NCI-H774 (cell line): Measurements from ENCODE around the gene FAM222B.
"Not testable (repeated sequence)": the region's sequence is repeated elsewhere in the genome, so short reads cannot be mapped to it uniquely, and the experiment has no call there.

ENCODE experiments used
- DNase-seq: peaks from one replicate; lab custom pipeline; 2025; lab: John Stamatoyannopoulos, UW

Gene FAM222B

DNA sequence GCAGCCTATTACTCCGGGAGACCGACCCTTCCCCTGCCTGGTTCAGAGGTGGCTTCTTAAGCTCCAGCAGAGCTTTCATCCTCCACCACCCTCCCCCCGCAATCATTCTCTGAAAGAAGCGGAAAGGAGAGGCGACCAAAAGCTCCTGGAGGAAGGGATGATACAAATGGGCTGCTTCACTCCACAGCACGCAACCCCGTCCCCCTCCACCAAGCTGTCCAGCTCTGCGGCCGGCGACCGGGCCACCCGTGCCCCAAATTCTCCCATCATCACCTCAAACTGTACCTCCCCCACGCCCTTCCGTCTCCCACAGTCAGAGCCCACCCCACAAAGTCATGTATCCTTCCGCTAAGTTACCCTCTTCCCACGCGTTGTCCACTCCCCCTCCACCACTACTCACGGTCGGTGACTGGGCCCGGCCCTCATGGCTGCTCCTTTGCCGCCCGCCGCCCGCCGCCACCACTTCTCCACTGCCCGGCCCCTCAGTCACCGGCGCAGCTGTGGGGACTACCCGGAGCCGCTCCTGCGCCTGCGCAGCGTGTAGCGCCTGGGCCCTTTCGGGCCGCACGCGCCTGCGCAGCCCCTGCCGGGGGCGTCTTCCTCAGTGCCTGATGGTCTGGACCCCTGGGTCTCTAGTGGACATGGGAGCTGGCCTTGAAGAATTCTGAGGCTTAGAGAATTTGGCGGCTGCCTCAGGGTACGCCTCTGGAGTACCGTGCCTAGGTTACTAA is at the start of gene FAM222B:
FAM222B (minus strand) TSS at position 509 of the 731 bp plus-strand sequence. CDS start 76,123 bp downstream, outside the sequence.
- peak; percentile 91 for DNase-seq

GRCh38 chr17:28892024-28892423 is 49.4 kb upstream of the FAM222B start:
- DNase-seq, result no peak

- DNase-seq, result no peak
Observed at GRCh38 chr17:28891201-28891600, 48.6 kb upstream of the FAM222B start.

DNA sequence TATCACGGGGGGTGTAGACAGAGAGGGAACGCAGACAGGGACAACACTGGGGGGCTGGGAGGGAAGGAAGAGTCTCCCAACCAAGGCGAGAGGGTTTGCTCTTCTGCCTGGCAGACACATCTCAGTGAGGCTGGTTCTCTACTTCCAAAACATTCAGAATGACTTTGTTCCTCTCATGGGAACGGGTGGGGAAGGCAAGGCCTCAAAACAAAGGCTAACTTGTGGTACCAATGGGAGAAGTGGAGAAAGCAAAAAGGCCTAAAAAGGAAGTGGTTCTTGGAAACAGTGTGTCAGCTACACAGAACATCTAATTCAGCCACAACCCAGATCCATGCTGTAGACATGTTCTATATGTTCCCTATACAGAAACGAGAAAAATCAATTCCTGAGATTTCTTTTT is 47.4 kb upstream of the FAM222B start:
- DNase-seq, result no peak

- no peak for DNase-seq
Observed at GRCh38 chr17:28888832-28889231, 46.2 kb upstream of the FAM222B start.

DNA sequence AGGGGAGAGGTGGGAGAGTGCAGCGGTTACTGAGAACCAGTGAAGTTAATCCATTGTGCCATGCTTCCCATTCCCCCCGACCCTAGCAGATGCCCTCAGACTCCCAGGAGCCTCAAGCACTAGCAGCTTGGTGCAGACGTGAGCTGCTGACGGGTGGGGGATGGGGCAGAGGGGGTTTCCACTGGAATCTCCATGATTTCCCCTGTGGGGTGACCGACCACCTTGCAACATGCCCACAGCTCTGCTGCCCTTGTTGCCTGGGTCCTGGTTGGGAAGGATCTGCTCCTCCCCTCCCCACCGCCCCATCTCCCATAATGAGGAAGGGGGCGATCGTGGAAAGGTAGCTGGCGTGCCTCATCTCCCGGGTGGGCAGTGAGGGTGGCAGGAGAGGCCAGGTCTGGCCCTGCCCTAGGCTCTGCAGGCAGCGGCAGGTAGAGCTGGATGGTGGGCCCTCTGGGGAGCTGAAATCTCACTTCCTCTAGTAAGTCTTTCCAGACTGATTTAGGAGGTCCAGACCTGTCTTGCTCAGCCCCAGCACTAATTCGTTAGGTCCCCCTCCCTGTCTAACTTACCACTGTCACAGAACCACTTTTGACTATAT is 45.4 kb upstream of the FAM222B start:
- no peak for DNase-seq

- DNase-seq, result no peak
Observed at GRCh38 chr17:28885951-28886350, 43.4 kb upstream of the FAM222B start.

DNA sequence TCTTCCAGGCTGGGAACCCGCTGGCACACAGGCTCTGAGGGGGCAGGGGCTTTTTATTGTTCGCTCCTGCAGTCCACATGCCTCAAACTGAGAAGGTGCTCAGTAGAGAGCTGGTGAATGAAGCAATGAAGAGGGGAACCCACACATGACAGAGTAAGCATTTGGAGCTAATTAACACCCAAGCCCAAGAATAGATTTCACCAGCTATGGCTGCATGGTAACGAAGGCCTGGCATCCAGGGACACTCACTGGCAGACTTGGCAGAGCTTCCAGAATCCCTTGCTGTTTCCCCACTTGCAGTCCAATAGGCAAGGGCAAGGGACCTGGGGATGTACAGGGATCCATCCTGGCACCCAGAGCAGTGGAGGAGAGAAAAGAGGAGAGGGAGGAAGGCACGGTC is 42.8 kb upstream of the FAM222B start:
- no peak for DNase-seq

GRCh38 chr17:28883967-28884702 is 41.5 kb upstream of the FAM222B start:
- DNase-seq, result no peak

DNA sequence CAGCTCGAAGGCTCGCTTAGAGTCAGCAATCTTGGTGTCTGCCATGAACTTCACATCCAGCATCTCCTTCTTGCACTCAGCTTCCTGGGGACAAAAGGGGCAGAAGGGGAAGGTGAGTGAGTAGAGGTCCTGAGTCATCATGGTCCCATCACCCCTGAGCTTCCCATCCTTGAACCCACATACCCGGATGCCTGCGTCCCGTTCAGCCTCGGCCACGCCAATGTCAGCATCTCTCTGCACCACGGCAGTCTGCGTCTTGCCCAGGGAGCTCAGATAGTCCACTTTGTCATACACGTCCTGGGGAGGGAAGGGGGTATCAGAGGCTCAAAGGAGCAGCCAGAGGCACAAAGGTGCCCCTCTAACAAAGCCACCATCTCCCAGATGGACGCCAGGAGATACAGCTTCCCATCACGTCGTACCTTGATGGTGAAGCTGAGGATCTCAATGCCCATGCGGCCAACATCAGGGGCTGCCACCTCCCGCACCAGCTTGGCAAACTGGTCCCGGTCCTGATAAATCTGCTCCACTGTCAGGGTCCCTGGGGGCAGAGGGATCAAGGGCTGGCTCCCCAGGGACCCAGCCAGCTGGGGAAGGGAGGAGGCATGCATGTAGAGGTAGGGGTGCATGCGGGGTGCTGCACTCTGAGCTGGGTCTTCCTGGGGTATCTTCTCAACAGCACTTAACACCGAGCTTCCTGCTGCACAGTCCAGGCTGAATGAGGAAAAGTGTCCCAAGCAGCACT is 39.7 kb upstream of the FAM222B start:
- DNase-seq, result no peak

GRCh38 chr17:28881533-28882056 is 39.0 kb upstream of the FAM222B start:
- DNase-seq, result no peak

GRCh38 chr17:28880572-28880945 is 38.0 kb upstream of the FAM222B start:
- DNase-seq, result no peak

- no peak for DNase-seq
Observed at GRCh38 chr17:28879886-28880571, 37.4 kb upstream of the FAM222B start.

DNA sequence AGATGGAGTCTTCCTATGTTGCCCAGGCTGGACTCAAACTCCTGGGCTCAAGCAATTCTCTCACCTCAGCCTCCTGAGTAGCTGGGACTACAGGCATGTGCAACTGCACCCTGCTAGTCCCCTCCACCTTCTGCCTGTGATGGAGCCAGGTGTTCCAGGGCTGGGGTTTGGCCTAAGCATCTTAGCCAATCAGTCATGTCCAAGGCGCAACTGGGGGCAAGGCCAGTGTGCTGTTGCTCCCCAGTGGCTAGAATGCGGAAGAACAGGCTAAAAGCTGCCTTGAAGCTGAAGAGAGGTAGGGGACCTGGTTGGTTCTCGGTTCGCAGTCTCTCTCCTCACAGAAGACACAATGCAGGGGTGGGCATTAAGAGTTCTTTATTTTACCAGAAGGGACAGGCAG is 36.4 kb upstream of the FAM222B start:
- DNase-seq, result peak; percentile 10

DNA sequence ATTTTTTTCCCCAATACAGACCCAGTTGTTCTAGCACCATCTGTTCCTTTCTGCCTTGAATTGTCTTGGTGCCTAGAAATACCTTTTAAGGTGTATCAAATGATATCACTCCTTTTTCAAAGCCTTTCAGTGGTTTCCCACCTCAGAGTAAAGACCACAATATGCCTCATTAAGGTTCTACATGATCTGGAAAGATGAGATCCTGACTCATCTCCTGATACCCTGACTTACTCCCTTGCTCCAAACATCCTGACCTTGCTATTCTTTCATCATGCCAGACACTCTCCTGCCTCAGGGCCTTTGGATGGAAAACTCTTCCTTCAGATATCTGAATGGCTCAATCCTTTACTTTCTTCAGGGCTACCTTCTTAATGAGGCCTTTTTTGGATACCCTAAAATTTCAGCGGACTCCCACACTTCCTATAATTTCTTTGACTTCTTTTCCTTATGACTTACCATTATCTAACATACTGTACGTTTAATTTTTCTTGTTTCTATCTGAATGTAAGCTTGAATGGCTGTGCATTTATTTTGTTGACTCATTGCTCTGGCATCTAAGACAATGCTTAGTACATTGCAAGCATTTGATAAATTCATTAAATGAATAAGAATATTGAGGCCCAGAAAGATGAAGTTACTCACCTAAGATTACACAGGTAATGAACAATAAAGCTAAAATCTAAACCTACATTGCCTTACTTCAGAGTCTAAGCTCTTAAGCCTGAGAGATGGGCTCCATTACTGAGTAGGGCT is 35.7 kb upstream of the FAM222B start:
- DNase-seq, result no peak

DNA sequence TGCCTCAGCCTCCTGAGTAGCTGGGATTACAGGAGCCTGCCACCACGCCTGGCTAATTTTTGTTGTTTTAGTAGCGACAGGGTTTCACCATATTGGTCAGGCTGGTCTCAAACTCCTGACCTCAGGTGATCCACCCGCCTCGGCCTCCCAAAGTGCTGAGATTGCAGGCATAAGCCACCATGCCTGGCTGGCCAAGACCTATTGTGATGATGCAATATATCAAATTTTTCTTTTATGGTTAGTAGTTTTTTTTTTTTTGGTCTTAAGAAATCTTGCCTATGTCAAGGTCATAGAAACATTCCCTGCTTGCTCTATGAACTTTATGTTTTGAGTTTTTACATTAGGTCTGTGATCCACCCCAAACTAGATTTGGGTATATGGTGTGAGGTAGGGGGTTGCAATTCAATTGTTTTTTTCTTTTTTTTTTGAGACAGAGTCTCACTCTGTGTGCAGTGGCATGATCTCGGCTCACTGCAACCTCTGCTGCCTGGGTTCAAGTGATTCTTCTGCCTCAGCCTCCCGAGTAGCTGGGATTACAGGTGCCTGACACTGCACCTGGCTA is 34.6 kb upstream of the FAM222B start:
- not testable (repeated sequence) for DNase-seq

DNA sequence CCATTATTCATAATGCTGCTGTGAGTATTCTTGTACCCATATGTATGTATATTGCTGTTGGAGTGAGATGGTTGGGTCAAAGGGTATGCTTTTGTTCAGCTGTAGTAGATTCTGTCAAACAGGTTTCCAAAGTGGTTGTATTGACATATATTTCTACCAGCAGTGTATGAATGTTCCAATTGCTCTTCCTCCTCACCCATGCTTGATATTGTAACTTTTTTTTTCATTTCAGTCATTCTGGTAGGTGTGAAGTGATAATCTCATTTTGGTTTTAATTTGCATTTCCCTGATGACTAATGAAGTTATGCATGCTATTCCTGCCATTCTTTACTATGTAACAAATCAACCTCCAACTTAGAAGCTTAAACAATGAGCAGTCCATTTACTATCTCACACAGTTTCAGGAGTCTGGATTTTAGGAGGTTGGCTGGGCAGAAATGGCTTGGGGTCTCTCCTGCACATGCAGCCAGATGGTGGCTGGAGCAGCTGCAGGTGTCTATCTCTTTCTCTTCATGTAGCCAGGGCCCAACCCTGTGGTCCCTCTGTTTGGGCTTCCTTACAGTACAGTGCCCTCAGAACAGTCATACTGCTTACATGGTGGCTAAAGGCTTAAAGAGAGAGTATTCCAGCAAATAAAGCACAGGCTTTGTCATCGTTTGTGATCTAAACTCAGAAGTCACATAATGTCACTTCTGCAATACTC is 33.4 kb upstream of the FAM222B start:
- no peak for DNase-seq

DNA sequence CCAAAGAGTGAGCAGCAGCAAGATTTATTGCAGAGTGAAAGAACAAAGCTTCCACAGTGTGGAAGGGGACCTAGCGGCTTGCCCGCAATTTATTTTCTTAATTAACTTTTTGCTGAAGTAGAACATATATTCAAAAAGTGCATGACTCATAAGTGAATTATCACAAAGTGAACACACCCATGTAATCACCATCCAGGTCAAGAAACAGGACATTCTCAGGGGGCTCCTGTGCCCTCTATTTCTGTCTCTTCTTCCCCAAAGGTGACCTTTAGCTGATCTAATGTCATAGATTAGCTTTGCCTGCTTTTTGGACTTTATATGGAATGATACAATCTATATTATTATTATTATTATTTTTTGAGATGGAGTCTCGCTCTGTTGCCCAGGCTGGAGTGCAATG is 32.2 kb upstream of the FAM222B start:
- DNase-seq, result no peak

DNA sequence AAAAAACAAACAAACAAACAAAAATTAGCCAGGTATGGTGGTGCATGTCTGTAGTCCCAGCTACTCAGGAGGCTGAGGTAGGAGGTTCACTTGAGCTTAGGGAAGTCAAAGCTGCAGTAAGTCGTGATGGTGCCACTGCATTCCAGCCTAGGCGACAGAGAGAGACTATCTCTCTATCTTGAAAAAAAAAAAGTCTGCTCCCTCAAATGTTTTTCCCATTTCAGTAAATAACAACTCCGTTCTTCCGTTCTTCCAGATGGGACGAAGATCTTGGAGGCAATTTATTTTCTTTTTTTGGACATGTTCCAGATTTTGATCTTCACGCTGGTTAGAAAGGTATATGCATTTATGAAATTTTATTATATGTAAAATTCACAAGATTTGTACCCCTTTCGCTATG is 31.2 kb upstream of the FAM222B start:
- no peak for DNase-seq

- no peak for DNase-seq
Observed at GRCh38 chr17:28871056-28871579, 28.5 kb upstream of the FAM222B start.
